Fibroblast of peridontal ligament (primary cell): ENCODE measurements around the gene MLIP.
"Not testable (repeated sequence)": the region's sequence is repeated elsewhere in the genome, so short reads cannot be mapped to it uniquely, and the experiment has no call there.

Source experiments
- DNase-seq: peaks from one replicate; pipeline ENCODE4 v3.0.0-alpha.2; 2010; ENCODE audit errors: extremely low read depth

MLIP gene

DNA sequence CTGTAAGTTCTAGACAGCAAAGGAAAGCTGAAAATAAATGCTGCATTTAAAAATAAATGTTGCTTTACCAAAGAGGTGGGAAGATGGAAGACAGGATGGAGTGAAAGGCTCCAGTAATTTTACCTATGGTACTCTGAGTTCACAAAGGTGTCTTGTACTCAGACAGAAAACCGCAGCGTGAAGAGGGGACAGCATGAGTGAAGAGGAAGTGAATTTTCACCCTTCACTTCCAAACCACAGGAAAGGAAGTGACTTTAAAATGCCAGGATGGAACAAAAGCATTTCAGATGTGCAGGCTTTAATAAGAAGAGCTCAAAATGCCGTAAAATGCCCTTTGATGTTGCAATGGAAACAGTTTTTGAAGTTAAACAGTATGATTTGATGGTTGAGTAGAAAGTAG lies 105.8 kb downstream of the MLIP start:
- no peak for DNase-seq

DNA sequence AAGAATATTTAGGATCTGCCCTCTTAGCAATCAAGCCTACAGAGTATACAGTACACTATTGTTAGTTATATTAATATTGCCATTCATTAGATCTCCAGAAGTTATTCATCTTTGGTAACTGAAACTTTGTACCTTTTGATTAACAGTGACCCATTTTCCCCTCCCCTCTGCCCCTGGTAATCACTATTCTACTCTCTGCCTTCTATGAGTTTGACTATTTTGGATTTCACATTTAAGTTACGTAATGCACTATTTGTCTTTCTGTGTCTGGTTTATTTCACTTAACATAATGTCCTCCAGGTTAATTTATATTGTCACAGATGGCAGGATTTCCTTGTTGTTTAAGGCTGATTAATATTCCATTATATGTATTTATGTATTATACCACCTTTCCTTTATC lies 111.0 kb downstream of the MLIP start:
- DNase-seq = no peak

DNA sequence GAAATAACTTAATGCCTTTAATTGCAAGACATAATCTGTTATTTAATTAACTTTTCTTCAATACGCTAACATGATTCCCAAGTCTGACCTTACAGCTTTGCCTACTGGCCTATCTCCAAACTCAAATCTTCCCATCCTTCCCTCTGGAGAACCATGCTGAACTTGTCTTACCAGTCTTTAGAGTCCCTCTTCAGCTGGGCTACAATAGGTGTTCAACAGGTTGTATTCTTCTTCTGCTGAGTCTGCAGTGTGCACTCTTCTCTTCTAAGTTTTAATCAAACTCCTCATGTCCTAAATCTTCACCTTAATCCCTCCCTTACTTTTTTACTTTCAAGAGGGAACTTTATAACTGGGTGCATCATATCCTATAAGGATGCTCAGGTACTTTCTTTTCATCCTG lies 121.5 kb downstream of the MLIP start:
- no peak for DNase-seq

DNA sequence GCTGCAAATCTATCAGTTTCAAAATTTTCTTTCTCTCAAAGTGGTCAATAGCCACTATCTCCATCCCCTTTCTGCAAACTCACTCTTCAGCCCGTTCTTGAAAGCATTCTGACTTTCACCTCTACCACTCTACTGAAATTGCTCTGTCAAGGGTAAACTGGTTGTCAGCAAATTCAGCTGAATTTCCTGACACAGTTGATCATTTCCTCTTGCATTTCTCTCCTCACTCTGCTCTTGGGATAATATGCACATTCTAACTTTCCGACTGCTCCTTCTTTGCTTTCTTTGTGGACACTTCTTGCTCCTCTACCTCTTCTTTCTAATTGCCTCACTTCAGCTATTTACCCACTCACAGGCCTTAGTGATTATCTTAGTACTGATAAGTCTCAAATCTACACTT lies 123.3 kb downstream of the MLIP start:
- no peak for DNase-seq

DNA sequence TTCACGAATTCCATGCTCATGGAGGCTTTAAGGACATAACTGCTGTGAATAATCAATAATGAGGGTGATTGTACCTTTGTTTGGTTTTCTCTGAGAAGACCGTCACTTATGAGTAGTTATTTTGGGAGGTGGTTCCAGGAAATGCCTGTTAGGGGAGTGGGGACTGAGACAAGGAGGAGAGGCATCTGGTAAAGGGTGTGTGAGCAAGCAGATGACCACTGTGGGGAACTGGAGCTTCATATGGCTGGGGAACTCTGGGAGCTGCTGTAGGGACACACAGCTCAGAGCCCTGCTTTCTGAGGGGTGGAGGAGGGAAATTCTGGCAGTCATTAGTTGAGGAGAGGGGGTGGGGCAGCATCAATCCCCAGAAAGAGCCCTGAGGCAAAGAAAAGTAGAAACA lies 125.7 kb downstream of the MLIP start:
- DNase-seq = no peak

DNA sequence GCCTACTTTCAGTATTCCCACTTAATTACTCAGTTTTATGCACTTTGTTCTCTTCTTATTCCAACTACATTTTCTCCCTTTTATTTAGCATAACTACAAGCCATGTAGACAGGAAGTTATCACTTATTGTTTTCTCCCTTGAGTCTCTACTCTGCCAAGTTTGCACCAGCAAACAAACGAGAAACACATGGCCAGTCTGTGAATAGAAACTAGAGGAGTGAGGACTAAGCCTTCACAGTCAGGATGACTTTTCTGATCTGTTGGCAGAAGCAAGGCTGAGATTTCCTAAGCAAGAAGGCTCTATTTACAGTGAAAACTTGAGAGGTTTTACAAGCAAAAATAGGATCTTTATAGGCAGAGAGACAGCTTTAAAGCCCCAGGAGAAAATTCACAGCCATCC lies 127.2 kb downstream of the MLIP start:
- peak; percentile 96 for DNase-seq

DNA sequence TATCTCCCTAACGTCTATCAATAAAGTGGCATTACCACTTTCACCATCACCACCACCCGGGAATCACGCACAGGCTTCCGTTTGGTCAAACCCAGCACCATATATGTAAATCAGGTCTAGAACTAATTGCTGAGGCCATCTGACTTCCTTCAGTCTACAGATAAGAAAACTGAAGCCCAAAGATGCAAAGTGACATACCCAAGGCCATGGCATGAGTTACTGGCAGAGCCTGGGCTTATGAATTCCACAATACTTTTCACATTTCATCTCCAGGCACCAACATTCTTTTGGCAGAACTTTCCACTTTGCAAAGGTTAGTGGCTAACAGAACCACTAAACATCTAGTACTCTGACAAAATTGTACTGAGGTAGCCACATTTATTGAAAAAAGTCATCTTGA lies 132.5 kb downstream of the MLIP start:
- no peak for DNase-seq

DNA sequence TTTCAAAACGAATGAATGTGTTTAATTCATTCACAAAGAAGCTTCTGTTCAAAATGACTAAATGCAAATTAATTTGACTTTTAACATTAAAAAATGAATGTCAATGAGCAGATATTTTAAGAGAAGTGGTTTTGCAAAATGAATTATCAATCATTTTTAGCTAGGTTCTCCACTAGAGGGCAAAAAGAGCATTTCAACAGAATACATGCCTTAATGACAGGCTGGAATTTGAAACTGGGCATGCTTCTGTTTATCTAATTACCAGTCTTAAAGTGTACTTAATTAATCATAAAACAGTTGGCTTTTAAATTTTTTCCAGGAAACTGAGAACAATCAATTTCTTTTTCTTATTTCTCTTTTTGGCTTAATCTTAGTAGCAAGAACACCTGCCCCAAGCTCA lies 133.2 kb downstream of the MLIP start:
- DNase-seq = peak; percentile 61

DNA sequence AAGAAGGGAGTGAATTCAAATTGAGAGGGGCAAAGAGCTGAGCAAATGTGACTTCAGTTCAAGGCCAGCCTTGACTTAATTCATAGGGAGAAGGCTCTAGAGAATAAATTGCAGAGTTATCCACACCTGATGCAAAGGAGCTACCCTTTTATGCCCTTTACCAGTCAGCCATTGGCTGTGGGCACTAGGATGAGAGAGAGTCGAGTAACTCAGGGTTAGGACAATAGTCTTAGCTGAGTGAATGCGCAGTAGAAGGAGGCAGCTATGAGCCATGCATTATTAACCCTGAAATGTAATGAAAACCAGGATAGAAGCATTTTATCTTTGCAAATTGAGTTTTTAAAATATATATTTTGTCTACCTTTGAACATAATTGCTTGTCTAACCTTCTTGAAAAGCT lies 134.0 kb downstream of the MLIP start:
- no peak for DNase-seq

DNA sequence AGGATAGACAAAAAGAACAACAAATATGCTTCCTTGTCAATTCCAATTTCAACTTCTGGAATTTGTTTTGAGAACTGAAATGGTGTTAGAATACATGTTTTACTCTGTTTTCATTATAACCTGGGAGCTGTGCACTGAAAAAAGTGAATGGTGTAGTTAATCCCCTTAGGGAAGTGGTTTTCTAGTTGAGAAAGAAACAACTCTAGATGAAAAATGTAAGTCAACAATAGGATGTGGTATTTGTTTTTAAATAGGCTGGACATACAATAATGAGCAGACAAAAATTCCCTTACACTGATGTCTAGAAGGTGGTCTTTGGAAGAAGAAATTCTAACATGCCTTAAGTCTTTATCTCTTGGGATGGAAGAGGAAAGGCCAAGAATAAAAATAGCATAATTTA lies 137.1 kb downstream of the MLIP start:
- DNase-seq = no peak

DNA sequence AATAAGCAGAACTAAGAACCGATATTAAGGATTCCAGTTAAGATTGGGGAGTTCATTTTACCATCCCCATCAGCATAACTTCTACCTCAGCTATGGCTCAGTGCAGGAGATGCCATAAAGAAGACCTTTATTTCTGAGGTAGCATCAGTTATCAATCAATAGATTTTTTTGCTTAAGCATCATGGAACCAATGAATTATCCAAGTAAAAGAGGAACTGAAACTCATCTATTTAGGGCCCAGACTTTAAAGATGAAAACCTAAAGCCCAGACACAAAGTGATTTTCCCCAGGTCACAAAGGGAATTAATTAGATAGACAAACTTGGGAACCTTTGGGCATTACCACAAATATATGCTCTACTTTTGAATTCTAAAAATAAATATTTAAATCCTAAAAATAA lies 137.8 kb downstream of the MLIP start:
- no peak for DNase-seq

DNA sequence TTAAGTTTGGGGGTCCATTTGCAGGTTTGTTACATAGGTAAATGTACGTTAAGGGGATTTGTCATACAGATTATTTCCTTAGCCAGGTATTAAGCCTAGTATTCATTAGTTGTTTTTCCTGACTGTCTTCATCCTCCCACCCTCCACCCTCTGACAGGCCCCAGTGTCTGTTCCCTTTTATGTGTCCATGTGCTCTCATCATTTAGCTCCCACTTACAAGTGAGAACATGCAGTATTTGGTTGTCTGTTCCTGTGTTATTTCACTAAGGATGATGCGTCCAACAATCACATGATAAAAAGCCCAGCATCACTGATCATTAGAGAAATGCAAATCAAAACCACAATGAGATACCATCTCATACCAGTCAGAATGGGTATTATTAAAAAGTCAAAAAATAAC lies 138.6 kb downstream of the MLIP start:
- not testable (repeated sequence) for DNase-seq

DNA sequence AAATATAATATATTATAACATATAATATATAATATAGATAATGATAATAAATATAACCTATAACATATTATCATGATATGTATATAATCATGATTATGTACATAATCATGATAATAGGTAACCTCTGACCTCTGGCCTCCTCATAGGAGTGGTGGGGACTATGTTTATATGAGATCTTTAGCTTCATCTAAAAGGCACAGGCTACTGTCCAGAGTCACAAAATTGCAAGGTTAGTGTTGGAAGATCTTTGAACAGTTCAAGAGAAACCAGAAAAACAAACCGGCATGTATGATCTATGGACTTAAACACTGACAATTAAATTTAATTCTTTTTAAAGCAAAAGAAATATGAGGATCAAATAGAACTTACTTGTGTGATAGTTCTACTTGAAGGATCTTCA lies 141.3 kb downstream of the MLIP start:
- no peak for DNase-seq

DNA sequence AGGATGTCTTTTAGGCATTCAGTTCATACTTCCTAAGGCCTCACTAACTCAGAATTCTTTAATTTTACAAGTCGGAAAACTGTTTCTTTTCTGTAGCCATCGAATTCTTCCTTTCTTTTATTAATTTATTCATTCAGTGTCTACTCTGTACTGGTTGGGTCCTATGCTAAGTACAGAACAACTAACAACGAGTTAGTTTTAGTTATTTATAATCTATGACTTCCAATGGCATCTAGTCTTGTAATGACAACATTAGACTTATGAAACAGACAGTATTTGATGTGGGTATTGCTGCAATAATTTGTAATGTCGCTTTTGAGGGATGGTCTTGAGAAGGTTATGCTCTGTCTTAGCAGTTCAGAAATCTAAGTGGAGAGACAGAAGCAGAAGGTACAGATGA lies 141.7 kb downstream of the MLIP start:
- no peak for DNase-seq

DNA sequence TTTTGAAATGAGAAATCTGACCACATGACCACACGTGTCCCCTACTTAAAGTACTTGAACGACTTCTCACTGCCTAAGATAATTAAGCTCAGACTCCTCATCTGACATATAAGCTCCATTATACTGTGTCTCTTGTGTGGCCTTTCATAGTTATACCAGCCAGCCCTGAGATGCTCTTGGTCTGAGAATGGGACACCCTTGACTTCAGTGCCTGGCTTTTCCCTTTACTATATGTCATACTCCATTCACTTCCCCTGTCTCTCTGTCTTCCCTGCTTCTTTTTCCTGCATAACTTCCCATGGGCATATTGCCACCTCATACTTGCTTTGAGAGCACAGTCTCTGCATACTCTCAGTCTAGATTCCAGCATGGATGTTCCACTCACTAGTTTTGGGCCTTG lies 143.6 kb downstream of the MLIP start:
- no peak for DNase-seq

DNA sequence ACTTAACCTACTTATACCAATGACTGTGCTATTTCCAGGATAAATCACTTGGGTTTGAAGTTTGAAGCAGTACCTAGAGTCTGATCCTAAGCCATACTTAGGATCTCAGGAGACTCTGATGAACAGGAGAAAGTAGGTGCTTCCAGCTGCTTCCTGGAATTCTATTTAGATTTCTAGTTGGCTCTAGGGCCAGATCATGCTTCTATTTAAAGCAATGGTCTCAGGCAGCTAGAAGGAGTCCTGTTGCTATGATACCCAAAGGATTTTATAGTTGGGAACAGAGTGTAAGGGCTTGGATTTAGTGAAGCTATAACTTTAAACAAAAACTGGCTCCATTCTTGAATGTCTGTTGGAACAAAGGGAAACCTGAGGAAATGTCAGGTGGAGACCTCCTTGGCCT lies 144.6 kb downstream of the MLIP start:
- DNase-seq = peak; percentile 60

DNA sequence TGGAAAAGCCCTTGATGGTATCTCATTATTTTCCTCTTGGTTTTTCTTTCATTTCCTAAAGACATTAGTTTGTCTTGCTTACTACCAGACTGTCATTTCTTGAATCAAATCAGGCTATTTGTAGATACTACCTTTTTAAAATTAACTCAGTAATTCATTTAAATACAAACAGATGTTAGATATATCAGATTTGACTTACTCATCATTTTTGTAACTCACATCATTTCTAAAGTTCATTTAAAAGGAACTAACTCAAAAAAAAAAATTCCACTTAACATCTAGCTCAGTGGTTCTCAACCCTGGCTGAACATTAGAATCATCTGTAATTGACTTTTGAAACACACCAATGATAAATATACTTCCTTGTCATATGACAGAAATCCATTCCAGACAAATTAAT lies 148.8 kb downstream of the MLIP start:
- peak; percentile 33 for DNase-seq

DNA sequence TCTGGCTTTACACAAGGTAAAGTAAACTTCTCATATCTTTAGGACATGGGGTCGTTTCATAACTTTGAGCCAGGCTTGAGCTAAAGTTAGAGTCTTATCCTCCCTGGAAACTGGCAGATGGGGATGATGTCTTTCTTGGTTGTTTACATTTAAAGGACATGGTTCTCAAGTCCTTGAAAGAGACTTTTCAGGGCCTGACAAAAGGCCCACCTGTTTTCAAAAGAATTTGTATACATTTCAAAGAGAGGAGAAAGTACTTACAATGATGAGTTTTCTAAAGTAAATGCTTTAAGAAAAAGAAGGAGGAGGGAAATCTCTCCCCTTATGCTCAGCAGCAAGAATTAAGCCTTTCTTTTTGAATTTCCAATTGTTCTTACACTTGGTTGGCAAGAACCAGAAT lies 151.3 kb downstream of the MLIP start:
- no peak for DNase-seq

DNA sequence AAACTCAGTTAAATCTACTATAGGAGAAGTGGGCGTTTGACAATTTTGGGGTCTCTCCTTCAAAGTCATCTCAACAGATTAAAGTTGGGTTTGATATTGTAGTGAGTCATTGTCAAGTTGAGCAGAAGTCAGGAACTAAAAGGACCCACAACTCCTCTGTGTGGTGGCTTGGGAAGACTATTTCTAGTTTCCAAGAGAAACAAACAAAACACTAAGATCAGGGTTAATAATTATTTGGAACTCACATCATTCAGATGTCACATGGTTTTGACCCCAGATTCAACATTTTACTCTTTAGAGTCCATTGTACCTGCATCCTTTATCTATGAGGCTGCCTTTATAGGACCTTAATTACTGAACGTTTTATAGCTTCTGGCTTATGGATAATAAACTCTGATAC lies 151.7 kb downstream of the MLIP start:
- no peak for DNase-seq

DNA sequence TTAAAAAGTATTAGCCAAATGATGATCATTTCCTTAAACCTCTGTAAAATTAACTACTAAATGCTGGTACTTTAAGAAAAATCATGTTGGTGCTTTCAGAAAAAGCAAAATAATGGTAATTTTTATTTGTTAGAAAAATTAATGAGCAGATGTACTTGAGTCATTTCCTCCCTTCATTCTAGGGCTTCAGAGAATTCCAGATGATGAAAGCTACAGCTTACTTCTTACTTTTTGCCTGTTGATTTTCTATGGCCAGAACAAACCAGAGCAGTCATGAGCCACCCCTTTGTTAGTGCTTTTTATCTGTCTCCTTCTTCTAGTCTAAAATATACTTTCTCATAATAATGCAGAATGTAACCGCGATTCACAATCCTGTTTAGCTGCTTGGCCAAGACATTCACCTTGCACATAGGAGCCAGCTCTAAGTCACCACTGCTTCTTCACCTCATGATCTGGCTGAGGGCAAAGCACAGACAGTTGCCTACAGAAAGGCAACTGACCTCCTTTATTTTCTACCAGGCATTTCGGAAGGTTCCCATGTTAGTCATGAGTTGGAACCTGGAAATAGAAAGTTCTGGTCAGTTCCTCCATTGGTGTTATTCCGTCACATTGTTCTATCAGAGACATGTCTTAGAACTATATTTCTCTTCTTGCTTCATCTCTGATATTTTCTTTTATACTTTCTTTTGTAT lies 153.5 kb downstream of the MLIP start:
- DNase-seq = no peak

DNA sequence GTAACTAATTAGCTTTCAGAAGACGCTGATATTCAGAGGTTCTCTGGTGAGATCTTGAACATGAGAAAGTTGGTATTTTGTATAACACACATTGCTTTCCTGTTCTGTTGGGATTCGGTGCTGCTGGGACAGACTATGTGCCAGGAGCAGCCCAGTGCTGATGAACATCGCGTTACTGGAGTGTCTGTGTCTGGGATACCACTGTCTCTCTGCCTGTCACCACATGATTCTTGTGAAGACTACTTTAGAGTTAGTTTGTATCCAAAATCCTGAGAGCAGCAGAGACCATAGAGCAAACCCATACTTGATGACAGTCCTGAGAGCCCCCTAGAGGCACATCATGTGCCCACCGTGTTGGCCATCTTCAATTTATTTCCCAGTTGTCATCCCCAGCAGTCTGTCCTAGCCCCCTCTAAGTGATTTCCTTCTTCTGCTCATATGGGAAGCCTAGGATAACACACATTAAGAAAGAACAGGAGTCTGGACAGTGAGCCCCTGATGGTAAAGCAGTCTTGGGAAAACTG lies 155.2 kb downstream of the MLIP start:
- DNase-seq = no peak

DNA sequence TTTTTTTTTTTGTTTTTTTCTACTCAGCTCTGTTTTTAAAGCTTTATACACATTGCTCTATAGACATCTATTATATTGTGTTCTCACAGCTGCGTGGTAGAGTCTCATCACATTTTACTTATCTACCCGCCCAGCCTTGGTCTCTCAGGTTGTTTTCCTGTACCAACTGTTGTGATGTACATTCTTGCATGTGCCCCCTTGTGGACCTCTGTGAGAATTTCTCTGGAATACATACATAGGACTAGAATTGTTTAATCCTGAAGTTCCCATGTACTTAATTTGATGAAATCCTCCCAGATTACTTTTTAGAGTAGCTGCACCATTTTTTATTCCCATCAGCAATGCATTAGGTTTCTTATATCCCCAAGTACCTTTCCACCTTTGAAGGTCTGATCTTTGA lies 156.6 kb downstream of the MLIP start:
- DNase-seq = peak; percentile 60

DNA sequence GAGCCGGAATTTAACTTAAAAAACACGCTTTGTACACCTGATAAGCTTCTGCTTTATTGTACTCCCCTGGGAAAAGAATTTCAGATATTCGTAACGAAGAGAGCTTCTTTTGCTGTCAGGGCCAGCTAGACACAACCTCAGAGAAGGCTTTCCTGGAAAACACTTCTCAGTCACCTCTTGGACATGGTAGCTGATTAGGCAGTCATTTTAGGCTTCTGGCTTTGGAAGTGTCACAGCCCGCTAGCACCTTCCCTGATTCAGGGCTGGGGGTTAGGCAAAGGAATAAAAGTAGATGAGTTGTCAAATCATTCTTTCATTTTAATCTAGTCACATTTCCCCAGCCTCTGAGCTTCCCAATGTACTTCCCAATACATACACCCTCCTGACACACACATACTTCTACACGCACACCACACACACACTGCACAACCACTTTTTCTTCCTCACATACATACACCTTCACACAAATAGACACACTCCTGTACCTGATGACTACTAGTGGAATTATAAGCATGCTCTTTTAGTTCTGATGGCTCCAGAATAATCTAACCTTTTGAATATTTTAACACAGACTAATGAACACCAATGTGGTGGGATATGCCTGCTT lies 162.1 kb downstream of the MLIP start:
- no peak for DNase-seq

DNA sequence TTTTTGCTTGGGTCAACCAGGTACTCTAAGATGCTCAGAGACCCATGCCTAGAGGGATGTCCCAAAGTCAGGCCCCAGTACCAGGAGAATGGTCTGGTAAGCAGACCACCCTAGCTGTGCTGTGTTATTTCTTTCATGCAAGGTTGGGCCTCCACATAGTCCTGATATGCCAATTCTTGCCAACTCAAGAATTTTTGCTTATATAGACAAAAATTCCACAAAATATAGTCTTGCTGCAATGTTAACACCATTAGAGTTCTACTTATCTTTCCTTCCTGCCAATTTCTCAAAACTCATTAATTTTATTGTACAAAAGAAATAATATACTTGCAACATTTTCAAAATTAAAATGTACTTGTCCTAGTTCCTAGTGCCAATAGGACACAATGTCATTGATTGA lies 163.1 kb downstream of the MLIP start:
- DNase-seq = no peak
